ENCODE measurements around the gene FREY1.

- no peak for TF ChIP-seq POLR2A (IDR thresholded peaks at IDR 0.05; ENCODE audit: low read depth, low read length)
- TF ChIP-seq POLR2AphosphoS5 (IDR thresholded peaks at IDR 0.05; ENCODE audit: low read depth, low read length) = no peak
- TF ChIP-seq TAF1 (IDR thresholded peaks at IDR 0.05; ENCODE audit: borderline replicate concordance, low read depth, low read length) = no peak
These were observed 15.5 kb upstream of the FREY1 start, which contains the start of gene LARGE2 for GRCh38 chr11:45922425-45923082.

All from GM12892 (cell line).